PC-3 (cell line): ENCODE data around the gene RELL2.

Experiments used
- CTCF ChIP-seq: fragments of 300-600 bp; sonication (generic); conservative IDR thresholded peaks from 2 replicates; pipeline ENCODE4 v1.5.1; 2017; ENCODE audit warnings: antibody characterized with exemption, low read depth, mild to moderate bottlenecking, low read length
- EZH2 ChIP-seq: fragments of 300-600 bp; sonication (generic); IDR thresholded peaks from one replicate; pipeline ENCODE4 v1.6.1; 2017; ENCODE audit warnings: antibody characterized with exemption, mild to moderate bottlenecking, low read length; ENCODE audit not compliant: unreplicated experiment

GRCh38 chr5:141654298-141654697 lies 17.5 kb downstream of the RELL2 start:
- no peak for TF ChIP-seq CTCF
- no peak for TF ChIP-seq EZH2
